HCT116 (cell line): ENCODE measurements around the gene ARMC3. TPM values are rescaled to one million over a fixed set of nuclear protein-coding genes. Genes with fewer than 3 reads are reported as not detected.
"Not testable (repeated sequence)": the region's sequence is repeated elsewhere in the genome, so short reads cannot be mapped to it uniquely, and the experiment has no call there.

ENCODE experiments used
- ATAC-seq: fragments of 200-7000 bp; cut with Tn5 transposase; 2 replicates; pipeline ENCODE4 v1.9.1; 2020; ENCODE audit warnings: mild to moderate bottlenecking, moderate library complexity
- BruUV-seq: library from RNA; stranded (reverse); fragments of 400-500 nt; replicated peaks from 2 replicates; lab custom pipeline; 2021; lab: Mats Ljungman, UMichigan
- CTCF ChIA-PET: fragments of 300-600 bp; sonication (Branson Sonifier 250); formaldehyde crosslinking; loops from one replicate; lab custom pipeline; 2021; ENCODE audit warnings: antibody characterized with exemption; lab: Charles Lee
- POLR2A ChIA-PET: fragments of 300-600, 350-600 bp; sonication (Branson Sonifier 250); formaldehyde crosslinking; loops from one replicate; lab custom pipeline; 2021; ENCODE audit warnings: antibody characterized with exemption; lab: Charles Lee
- RAD21 ChIA-PET, 2 experiments: fragments of 300-600 bp; sonication (Branson Sonifier 250); formaldehyde crosslinking; loops; one replicate each; lab custom pipeline; 2023; ENCODE audit warnings: low total read pairs in 2 of 2; ENCODE audit not compliant: uncharacterized antibody in 2 of 2, unreplicated experiment in 2 of 2, low non-redundant PET in 1 of 2; lab: Charles Lee
- DNase-seq: peaks from one replicate; pipeline ENCODE4 v3.0.0-alpha.2; 2010; ENCODE audit warnings: low read depth, low spot score
- H2AFZ ChIP-seq: fragments of 200-600 bp; shearing (Covaris generic), sonication (generic); 2 replicates; pipeline ENCODE4 v1.6.1; 2017; ENCODE audit warnings: low read depth, mixed run types, mixed read lengths, antibody characterized with exemption, low read length; ENCODE audit not compliant: poor library complexity, severe bottlenecking
- H3K27ac ChIP-seq: 2 replicates; pipeline ENCODE4 v1.5.1; 2012; ENCODE audit warnings: low read depth, low read length
- H3K27me3 ChIP-seq: fragments of 200-600 bp; sonication (generic); 2 replicates; pipeline ENCODE4 v1.6.1; 2016; ENCODE audit warnings: mixed run types, low read length, mixed read lengths; ENCODE audit not compliant: insufficient read depth
- H3K36me3 ChIP-seq, 2 experiments: fragments of 200-500 bp in 1 of 2; fragments of 200-600 bp in 1 of 2; sonication (Bioruptor generic) in 1 of 2; sonication (generic) in 1 of 2; 2 replicates each; pipeline versions ENCODE4 v1.5.1 to v1.6.1; 2014 to 2016; ENCODE audit warnings: low read length in 2 of 2, inconsistent platforms in 1 of 2, mixed read lengths in 1 of 2, mixed run types in 1 of 2; ENCODE audit not compliant: insufficient read depth in 2 of 2, control insufficient read depth in 1 of 2
- H3K4me1 ChIP-seq, 2 experiments: fragments of 200-600 bp in 1 of 2; sonication (generic) in 1 of 2; 2 replicates each; pipeline versions ENCODE4 v1.5.1 to v1.6.1; 2012 to 2017; ENCODE audit warnings: low read length in 2 of 2, inconsistent platforms in 1 of 2, mild to moderate bottlenecking in 1 of 2, mixed read lengths in 1 of 2, mixed run types in 1 of 2, moderate library complexity in 1 of 2; ENCODE audit not compliant: insufficient read depth in 2 of 2, control insufficient read depth in 1 of 2
- H3K4me2 ChIP-seq: fragments of 200-600 bp; sonication (generic); 2 replicates; pipeline ENCODE4 v1.6.1; 2017; ENCODE audit warnings: mixed run types, low read length, mixed read lengths
- H3K4me3 ChIP-seq, 2 experiments: fragments of 200-600 bp in 1 of 2; sonication (generic) in 1 of 2; replicated peaks in 1 of 2; 2 replicates each; pipeline ENCODE4 v1.5.1; 2011 to 2016; ENCODE audit warnings: low read length in 2 of 2, control low read depth in 1 of 2, low read depth in 1 of 2, mild to moderate bottlenecking in 1 of 2, mixed read lengths in 1 of 2, mixed run types in 1 of 2
- H3K79me2 ChIP-seq: fragments of 200-600 bp; sonication (generic); 2 replicates; pipeline ENCODE4 v1.6.1; 2017; ENCODE audit warnings: mild to moderate bottlenecking, mixed run types, low read length, moderate library complexity, mixed read lengths; ENCODE audit not compliant: insufficient read depth
- H3K9ac ChIP-seq: fragments of 200-600 bp; sonication (generic); 2 replicates; pipeline ENCODE4 v1.6.1; 2016; ENCODE audit warnings: low read length, mixed read lengths
- H3K9me2 ChIP-seq: fragments of 200-600 bp; sonication (generic), shearing (Covaris generic); 2 replicates; pipeline ENCODE4 v1.6.1; 2017; ENCODE audit warnings: mixed run types, mild to moderate bottlenecking, moderate library complexity; ENCODE audit not compliant: insufficient read depth
- H3K9me3 ChIP-seq, 2 experiments: fragments of 200-500 bp in 1 of 2; fragments of 200-600 bp in 1 of 2; sonication (Bioruptor generic) in 1 of 2; sonication (generic) in 1 of 2; 2 replicates each; pipeline ENCODE4 v1.6.1; 2014 to 2017; ENCODE audit warnings: low read length in 2 of 2, mixed read lengths in 2 of 2, inconsistent platforms in 1 of 2, low read depth in 1 of 2, mild to moderate bottlenecking in 1 of 2, mixed run types in 1 of 2, moderate library complexity in 1 of 2; ENCODE audit not compliant: control insufficient read depth in 1 of 2, insufficient read depth in 1 of 2
- H4K20me1 ChIP-seq: fragments of 200-600 bp; sonication (generic), shearing (Covaris generic); 2 replicates; pipeline ENCODE4 v1.6.1; 2017; ENCODE audit warnings: mixed run types, mild to moderate bottlenecking, moderate library complexity; ENCODE audit not compliant: insufficient read depth
- EGR1 ChIP-seq: IDR thresholded peaks from 2 replicates; pipeline ENCODE4 v1.6.1; 2012; ENCODE audit warnings: low read depth
- SP1 ChIP-seq: IDR thresholded peaks from 2 replicates; pipeline ENCODE4 v1.6.1; 2012; ENCODE audit warnings: low read depth
- intact Hi-C: fragments of 100-400 bp; cut with micrococcal nuclease; formaldehyde crosslinking; loops from 2 replicates; pipeline ENCODE4 v1.10.0; 2022
- total RNA-seq: library from RNA; stranded (reverse); gene quantifications from one replicate; pipeline ENCODE4 v1.2.1, GENCODE V29; 2021; ENCODE audit not compliant: unreplicated experiment
- TF ChIP-seq, protein P1 (sequence below): IDR thresholded peaks from 2 replicates; pipeline ENCODE4 v1.6.1; 2012; ENCODE audit warnings: low read depth
- TF ChIP-seq, protein P2 (sequence below): IDR thresholded peaks from 2 replicates; pipeline ENCODE4 v1.6.1; 2012

Gene ARMC3
- total RNA-seq, 1 experiment from 2014 or later, result 2.6 TPM

DNA sequence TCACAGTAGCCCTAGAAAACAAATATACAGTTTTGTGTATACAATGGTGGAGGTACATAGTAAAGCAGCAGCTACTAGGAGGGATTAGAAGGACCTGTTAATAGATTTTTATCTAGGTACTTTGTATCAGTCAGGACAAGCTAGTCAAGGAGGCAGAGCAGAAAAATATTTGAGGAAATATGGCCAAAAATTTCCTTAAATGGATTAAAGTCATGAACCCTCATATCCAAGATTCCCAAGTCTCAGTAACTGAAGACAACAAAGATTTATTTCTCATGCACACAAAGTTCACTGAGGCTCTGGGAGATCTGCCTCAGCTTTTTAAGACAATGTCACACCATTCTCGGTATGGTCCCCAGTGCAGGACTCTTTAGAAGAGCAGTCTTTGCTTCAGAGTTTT is 28.1 kb upstream of the ARMC3 start:
- H3K79me2 ChIP-seq, result no peaks in the 10 kb centered on the region
- RAD21 ChIA-PET, result no interaction called here
- DNase-seq, result no peak
- H3K9ac ChIP-seq, result no peak overlapping the region
- H3K4me1 ChIP-seq, result no peaks in the 10 kb centered on the region
- H4K20me1 ChIP-seq, result no peaks in the 10 kb centered on the region
- no peaks in the 10 kb centered on the region for H3K9me3 ChIP-seq
- H3K27ac ChIP-seq, result no peak overlapping the region
- CTCF ChIA-PET, result no interaction called here
- no peak overlapping the region for H3K4me3 ChIP-seq
- no peak overlapping the region for H2AFZ ChIP-seq
- POLR2A ChIA-PET, result no interaction called here
- ATAC-seq, result no peak
- no peaks in the 10 kb centered on the region for H3K27me3 ChIP-seq
- intact Hi-C loops, result no loop called here
- H3K4me2 ChIP-seq, result no peak overlapping the region
- TF ChIP-seq, protein P1, sequence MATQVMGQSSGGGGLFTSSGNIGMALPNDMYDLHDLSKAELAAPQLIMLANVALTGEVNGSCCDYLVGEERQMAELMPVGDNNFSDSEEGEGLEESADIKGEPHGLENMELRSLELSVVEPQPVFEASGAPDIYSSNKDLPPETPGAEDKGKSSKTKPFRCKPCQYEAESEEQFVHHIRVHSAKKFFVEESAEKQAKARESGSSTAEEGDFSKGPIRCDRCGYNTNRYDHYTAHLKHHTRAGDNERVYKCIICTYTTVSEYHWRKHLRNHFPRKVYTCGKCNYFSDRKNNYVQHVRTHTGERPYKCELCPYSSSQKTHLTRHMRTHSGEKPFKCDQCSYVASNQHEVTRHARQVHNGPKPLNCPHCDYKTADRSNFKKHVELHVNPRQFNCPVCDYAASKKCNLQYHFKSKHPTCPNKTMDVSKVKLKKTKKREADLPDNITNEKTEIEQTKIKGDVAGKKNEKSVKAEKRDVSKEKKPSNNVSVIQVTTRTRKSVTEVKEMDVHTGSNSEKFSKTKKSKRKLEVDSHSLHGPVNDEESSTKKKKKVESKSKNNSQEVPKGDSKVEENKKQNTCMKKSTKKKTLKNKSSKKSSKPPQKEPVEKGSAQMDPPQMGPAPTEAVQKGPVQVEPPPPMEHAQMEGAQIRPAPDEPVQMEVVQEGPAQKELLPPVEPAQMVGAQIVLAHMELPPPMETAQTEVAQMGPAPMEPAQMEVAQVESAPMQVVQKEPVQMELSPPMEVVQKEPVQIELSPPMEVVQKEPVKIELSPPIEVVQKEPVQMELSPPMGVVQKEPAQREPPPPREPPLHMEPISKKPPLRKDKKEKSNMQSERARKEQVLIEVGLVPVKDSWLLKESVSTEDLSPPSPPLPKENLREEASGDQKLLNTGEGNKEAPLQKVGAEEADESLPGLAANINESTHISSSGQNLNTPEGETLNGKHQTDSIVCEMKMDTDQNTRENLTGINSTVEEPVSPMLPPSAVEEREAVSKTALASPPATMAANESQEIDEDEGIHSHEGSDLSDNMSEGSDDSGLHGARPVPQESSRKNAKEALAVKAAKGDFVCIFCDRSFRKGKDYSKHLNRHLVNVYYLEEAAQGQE, result no peak
- no peak for TF ChIP-seq EGR1
- no TSS peak for BruUV-seq
- no peaks in the 10 kb centered on the region for H3K9me2 ChIP-seq
- no peaks in the 10 kb centered on the region for H3K36me3 ChIP-seq

DNA sequence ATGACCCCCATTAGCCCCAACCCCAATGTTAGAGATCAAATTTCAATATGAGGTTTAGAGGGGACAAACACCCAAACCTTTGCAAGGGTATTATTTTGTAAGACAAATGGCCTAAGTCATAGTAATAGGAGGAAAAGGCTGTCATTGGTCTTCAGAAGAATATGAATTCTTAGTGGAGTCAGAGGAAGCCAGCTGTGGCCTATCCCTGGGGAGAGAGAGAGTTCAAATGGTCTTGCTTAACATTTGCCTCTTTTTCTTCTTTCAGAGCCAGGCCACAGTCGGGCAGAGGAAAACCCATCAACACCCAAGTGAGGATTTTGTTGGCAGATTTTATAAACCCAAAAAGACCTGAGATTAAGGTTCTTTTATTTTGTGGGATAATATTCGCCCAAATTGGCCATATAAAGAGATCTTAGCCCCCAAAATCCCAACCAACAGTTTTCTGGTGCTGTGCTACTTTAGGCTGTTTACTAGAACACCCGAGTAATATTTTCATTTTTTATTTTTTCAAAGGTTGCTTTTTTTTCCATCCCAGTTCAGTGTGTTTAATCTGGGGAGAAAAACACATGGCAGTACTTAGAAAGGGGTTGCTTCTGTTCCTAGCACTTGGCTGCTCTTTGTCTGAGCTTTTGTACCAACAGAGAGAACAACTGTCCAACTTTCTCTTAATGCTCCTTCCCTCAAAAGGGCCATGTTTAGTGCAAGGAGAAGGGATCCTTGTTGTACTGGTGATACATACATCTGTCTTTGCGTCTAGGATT is 26.8 kb upstream of the ARMC3 start:
- Histone ChIP-seq H3K9me2 (no peaks in the 10 kb centered on the region), H3K4me1 (no peaks in the 10 kb centered on the region), H3K9me3 (no peaks in the 10 kb centered on the region), H4K20me1 (no peaks in the 10 kb centered on the region), H3K79me2 (no peaks in the 10 kb centered on the region), H3K9ac (no peak overlapping the region), H3K4me3 (no peak overlapping the region), H3K27me3 (no peaks in the 10 kb centered on the region), H3K27ac (no peak overlapping the region), H3K4me2 (no peak overlapping the region), H3K36me3 (no peaks in the 10 kb centered on the region), H2AFZ (no peak overlapping the region)
- ChIA-PET POLR2A (no interaction called here), RAD21 (no interaction called here), CTCF (no interaction called here)
- intact Hi-C loops, result no loop called here
- TF ChIP-seq, protein P2, sequence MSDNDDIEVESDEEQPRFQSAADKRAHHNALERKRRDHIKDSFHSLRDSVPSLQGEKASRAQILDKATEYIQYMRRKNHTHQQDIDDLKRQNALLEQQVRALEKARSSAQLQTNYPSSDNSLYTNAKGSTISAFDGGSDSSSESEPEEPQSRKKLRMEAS, result no peak
- no peak for TF ChIP-seq SP1
- TF ChIP-seq, protein P1, result no peak
- ATAC-seq, result no peak
- BruUV-seq, result no TSS peak
- no peak for DNase-seq

DNA sequence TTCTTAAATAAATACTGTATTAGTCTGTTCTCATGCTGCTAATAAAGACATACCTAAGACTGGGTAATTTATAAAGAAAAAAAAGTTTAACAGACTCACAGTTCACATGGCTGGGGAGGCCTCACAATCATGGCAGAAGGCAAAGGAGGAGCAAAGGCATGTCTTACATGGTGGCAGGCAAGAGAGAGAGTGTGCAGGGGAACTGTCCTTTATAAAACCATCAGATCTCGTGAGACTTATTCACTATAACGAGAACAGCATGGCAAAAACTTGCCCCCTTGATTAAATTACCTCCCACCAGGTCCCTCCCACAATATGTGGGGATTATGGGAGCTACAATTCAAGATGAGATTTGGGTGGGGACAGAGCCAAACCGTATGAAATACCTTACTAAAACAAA is 25.7 kb upstream of the ARMC3 start:
- H2AFZ ChIP-seq, intact Hi-C loops, POLR2A ChIA-PET, ATAC-seq, H3K27ac ChIP-seq, CTCF ChIA-PET, H3K27me3 ChIP-seq, H3K4me2 ChIP-seq, H4K20me1 ChIP-seq, H3K9ac ChIP-seq, H3K79me2 ChIP-seq, H3K4me3 ChIP-seq, BruUV-seq, DNase-seq, H3K4me1 ChIP-seq, H3K9me3 ChIP-seq, H3K36me3 ChIP-seq, RAD21 ChIA-PET, H3K9me2 ChIP-seq: not testable (repeated sequence)
